Omental fat pad (tissue), 4 donors: Measurements from ENCODE around the gene ARHGEF39. TPM values are rescaled to one million over a fixed set of nuclear protein-coding genes. Genes with fewer than 3 reads are reported as not detected.

Source experiments
- ATAC-seq: fragments of 150-250 bp; one replicate; pipeline ENCODE4 v1.9.1; 2016; ENCODE audit warnings: mild to moderate bottlenecking, moderate library complexity; ENCODE audit not compliant: low FRiP score
- DNase-seq: peaks from one replicate; pipeline ENCODE4 v3.0.0-alpha.2; 2019; ENCODE audit warnings: low spot score
- total RNA-seq, 4 donors: library from RNA; depleted of rRNA; stranded (reverse); fragments of >200 nt; gene quantifications; one replicate each; pipeline ENCODE4 v1.1.0, GENCODE V29; 2016
- TF ChIP-seq, protein P1 (sequence below), 3 donors: fragments of 450-650 bp; IDR thresholded peaks; one replicate each; pipeline ENCODE4 v1.5.1; 2016 to 2017; ENCODE audit warnings: antibody characterized with exemption in 3 of 3, mild to moderate bottlenecking in 3 of 3, moderate library complexity in 2 of 3

Gene ARHGEF39
- total RNA-seq, 4 donors from 2014 or later: 0.36 to 2.8 (median 0.65) TPM; not detected in 1

- ATAC-seq (no peak), DNase-seq (no peak)
- TF ChIP-seq, protein P1, sequence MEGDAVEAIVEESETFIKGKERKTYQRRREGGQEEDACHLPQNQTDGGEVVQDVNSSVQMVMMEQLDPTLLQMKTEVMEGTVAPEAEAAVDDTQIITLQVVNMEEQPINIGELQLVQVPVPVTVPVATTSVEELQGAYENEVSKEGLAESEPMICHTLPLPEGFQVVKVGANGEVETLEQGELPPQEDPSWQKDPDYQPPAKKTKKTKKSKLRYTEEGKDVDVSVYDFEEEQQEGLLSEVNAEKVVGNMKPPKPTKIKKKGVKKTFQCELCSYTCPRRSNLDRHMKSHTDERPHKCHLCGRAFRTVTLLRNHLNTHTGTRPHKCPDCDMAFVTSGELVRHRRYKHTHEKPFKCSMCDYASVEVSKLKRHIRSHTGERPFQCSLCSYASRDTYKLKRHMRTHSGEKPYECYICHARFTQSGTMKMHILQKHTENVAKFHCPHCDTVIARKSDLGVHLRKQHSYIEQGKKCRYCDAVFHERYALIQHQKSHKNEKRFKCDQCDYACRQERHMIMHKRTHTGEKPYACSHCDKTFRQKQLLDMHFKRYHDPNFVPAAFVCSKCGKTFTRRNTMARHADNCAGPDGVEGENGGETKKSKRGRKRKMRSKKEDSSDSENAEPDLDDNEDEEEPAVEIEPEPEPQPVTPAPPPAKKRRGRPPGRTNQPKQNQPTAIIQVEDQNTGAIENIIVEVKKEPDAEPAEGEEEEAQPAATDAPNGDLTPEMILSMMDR (IDR thresholded peaks at IDR 0.05): no peak
Observed at GRCh38 chr9:35687972-35688557, 23.1 kb upstream of the ARHGEF39 start.

GRCh38 chr9:35687306-35687705 is 22.3 kb upstream of the ARHGEF39 start:
- ATAC-seq (no peak), DNase-seq (no peak)
- TF ChIP-seq, protein P1 (IDR thresholded peaks at IDR 0.05): no peak

DNA sequence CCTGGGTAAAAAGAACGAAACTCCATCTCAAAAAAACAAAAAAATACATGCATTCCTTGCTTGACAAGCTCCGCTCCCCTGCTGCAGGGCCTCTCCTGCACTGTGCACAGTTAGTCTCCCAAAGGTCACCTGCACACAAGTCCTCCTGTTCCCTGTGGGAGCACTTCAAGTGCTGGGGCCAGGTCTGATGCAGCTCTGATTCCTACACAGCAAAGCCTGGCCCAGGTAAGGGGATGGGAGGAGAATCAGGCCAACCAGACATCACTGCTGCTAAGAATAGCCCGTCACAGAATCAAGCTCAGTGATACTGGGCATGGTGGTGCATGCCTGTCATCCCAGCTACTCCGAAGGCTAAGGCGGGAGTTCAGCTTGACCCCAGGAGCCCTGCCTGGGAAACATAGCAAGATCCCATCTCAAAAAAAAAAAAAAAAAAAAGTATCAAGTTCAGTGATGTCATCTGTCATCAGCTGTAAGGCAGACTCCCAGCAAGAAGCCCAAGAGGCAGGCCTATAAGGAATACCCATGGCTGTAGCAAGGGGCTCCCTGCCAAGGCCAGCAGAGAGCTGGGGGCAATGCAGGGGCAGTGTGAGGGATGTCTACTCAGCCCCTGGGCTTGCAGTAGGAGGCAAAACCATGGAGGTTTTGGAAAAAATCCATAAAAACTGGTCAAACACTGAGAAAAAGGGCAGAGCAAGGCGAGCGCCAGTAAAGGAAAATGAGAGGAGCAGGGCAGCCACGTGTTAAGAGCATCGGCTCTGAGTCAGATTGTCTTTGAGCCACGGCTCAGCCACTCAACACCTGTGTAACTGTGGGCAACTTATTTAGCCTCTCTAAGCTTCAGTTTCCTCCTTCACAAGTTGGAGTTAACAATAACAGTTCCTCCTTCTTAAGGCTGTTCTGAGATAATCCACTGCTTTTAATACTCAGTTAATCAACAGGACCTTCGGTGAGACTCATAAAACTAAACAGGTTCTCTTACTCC is 21.5 kb upstream of the ARHGEF39 start:
- DNase-seq (no peak), ATAC-seq (no peak)
- TF ChIP-seq, protein P1 (IDR thresholded peaks at IDR 0.05): no peak

DNA sequence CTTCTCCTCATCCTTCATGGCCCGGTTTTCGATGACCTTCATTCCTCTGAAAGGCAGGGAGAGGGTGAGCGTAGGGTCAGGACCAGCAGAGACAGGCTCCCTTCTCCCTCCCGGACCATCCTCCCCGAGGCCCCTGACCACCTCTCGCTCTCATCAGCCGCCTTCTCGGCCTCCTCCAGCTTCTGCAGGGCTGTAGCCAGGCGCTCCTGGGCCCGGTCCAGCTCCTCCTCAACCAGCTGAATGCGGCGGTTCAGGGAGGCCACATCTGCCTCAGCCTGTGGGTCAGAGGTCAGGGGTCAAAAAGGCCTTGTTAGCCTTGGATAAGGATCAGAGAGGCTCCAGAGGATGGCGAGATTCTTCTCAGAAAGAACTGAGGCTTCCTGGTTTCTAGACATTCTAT is 20.5 kb upstream of the ARHGEF39 start:
- DNase-seq (no peak), ATAC-seq (no peak)
- TF ChIP-seq, protein P1 (IDR thresholded peaks at IDR 0.05): no peak

DNA sequence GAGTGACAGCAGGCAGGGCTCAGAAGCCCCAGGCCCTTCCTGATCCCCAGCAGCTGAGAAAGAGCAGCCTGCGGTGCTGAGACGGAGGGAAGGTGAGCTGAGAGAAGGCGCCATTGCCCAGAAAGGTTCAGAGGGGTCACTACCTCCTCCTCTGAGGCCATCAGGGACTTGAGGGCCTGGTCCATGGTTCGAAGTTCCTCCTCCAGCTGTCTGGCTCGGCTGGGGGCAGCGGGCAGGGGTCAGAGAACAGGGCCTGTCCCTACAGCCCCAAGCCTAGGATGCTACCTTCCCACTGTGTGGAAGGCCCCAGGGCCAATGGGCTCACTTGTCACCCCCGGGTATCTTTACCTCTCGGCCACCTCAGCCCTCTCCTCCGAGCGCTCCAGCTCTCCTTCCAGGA is 19.9 kb upstream of the ARHGEF39 start:
- DNase-seq (no peak), ATAC-seq (no peak)
- TF ChIP-seq, protein P1 (IDR thresholded peaks at IDR 0.05): no peak

GRCh38 chr9:35683323-35683722 is 18.3 kb upstream of the ARHGEF39 start:
- DNase-seq: no peak
- TF ChIP-seq, protein P1 (IDR thresholded peaks at IDR 0.05): no peak
- no peak for ATAC-seq
